ENCODE results near the gene STK26.
A peak's percentile ranks its signal among the peaks of the same experiment; 100 is the strongest.
"Not testable (repeated sequence)": the region's sequence is repeated elsewhere in the genome, so short reads cannot be mapped to it uniquely, and the experiment has no call there.

STK26 gene

DNA sequence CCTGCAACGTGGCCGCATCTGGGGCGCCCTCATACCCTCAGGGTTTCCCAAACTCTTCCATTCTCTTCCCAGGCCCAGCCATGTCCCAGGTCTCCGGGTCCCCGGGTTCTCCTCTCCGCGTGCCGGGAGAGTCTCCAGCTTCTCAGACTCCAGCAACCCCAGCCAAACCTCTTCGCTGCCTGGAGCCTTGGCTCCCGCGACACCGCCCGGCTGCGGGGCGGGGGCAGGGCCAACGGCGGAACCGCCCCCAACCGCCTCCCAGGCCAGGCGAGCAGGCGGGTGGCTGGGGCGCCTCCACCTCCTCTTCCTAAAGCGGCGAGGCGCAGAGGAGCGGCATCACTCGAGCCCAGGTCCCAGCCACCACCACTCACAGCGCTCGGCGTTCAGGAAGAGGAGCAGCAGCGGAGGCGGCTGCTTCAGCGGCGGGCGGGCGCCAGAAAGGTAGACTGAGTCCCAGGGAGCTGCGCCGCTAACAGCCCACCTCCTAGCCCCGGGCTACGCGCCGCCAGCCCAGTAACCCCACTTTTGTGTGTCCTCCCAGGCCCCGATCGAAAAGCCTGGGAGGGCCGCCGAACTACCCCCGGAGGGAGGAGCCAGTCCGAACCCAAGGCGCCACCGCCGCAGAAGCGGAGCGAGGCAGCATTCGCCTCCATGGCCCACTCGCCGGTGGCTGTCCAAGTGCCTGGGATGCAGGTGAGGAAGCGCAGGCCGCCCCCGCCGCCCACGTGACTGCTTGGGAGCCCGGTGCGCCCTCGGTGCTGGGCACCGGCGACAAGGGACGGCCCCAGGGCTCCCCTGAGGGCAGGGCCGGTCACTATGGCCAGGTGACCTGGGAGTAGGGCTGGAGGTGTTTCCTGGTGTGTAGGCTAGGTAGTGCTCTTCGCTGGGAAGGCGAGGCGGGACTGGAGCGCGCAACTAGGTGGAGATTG, at the start of gene STK26:
Gene STK26, plus strand, starts transcription at position 336 of the 929 bp plus-strand sequence. Its CDS starts 316 bp downstream, at position 652.
- DNase-seq = peak; percentile 75

DNA sequence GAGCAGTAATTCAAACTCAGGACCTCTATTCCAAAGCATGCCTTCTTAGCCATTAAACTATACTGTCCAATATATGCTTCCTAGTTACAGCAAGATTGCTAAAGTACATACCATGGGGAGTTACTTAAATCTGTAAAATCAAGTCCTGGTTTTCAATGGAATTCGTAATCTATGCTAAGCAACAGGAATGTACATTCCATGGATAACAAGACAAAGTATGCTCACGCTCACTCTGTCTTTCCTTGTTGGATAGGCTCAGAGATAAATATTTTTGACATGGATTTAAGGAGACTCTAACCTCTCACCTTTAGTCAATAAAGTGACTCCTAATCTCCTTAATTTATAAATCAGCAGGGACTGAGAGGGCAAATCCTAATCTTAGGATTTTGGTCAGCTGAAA, 47.3 kb upstream of the STK26 start:
- DNase-seq = no peak

DNA sequence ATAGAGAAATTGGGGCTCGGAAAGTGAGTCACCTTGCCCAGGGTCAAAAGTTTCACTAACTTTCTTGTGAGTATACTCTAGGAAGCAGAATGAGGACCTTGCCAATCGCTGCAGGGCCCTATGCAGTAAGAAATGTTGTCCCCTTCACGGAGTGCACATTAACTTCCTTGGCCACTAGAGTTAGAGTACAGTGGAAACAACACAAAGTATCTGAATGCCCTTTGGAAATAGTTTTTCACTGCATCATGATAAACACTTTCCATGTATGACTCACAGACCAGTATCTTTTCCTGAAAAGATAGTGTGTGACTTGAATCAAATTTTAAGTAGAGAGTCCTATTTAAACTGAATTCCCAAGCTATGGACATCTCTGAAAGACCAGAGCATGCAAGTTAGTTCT, 45.5 kb upstream of the STK26 start:
- DNase-seq = no peak

DNA sequence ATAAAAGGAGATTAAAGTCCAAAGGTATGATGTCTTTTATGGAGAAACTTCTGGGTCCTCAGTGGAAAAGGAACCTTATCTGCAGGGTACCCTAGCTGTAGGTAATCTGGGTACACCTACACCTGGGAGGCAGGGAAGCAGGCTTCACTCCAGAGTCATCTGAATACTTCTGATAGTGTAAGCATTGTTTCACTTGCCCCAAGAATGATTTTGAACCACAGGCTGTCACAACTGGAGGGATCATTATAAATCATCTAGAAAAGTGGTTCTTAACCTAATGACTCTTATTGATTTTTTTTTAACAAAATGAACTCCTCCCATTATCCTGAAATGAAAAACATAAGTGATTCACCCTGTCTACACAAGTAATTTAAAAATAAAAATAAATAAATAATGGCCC, 44.0 kb upstream of the STK26 start:
- DNase-seq = no peak

DNA sequence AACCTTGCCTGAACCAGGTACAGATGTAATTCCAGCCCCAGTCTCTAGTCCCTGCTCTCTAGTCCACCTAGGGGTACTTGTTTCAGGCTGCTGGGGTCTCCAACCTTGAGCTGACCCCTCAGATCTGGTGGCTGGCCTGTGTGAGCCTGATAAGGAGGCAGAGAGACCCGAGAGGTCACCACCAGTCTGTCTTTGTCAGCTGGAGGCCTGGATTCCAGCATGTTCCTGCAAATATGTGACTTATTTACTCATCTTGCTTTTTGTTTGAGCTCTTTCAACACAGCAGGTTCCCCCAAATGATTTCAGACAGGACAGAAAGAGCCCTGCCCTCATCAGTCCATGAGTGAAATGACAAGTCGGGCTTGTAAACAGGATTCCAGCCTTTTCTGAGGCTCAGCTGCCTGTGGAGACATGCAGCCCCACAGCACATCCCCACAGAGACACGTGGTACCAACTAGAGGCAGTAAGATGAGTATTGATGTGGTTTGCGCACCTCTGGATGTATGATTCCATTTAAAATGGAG, 37.5 kb upstream of the STK26 start:
- DNase-seq = peak; percentile 1

DNA sequence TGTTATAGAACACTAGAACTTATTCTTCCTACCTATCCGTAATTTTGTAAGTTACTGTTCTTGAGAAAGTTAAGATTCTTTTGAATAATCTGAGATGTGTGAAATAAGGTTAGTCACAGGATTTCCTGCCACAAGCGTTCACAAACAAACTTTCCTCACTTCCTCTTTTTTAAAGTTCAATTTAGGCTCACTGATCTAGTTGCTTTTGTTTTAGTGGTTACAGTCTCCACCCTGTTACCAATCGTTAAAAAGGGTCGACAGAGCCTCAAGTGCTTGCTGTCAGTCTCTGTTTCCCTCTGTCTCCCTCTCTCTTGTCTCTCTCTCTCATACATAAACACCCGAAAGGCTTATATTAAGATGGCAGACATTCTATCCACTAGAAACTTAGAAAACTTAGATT, 35.9 kb upstream of the STK26 start:
- DNase-seq = no peak

DNA sequence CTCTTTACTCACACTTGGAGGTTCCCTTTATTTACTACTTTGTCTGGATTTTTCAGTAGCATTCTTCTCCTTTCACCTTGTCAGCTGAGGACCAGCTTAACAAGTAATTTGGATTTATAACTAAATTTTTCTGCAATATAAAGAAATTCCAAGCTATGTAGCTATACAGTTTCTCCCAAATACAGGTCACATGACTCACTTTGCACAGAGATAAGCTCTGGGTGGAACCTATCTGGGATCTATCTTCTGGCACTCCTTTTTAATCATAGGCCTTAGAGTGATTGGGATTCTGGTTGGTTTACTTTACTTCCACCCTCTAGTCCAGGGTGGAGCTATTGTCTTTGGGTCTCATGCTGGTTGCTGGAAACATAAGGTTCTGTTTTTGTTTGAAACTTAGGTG, 34.9 kb upstream of the STK26 start:
- no peak for DNase-seq

DNA sequence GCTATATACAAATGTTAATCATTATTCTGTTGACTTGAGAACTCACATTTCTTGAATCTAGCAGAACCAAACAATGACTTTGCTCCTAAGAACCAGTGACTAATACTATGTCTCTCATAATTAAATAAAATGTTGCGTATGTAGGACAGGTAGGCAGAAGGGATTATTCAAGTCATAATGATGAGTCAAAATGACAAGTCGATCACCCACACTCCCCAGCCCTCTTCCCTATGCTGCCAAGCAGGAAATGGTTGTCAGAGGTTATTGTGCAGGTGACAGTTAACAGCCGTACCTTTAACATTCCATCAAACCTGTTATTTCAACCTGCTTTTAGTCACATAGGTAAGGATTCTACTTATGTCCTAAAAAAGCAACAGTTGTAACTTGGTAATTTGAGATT, 22.0 kb upstream of the STK26 start:
- no peak for DNase-seq

DNA sequence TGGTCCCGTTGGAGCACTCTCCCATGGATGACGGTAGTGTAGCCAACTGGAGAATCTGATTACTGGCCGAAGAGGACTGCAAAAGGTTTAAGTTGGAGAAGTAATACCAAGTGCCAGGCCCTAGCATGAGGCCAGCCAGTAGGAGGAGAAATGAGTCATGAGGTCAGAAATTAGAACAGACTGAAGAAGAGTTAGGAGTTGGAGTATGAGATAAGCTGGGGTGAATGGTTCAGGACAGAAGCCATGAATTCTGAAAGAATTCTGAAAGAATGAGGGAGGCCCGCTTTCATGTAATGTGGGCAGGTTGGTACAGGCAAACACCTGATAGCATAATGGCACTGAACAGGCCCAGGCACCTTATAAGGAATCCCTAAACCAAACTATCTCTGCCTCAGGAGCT, 18.4 kb upstream of the STK26 start:
- no peak for DNase-seq

DNA sequence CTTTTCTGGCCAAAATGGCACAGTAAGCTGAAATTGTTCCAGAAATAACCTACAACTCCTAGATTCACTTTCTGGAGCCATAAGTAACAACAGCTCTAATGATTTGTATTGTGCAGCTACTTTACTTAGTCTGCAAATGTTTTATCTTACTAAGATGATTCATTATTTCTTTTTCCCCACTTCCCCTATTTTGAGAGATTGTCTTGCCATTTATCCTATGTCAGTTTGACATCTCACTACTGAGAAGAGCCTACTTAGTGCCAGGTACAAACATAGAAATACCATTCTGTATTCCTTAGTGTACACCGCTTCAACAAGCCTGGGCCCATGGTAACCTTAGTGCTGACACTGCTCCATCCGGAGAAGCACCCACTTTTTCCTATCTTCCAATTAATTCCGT, 13.8 kb upstream of the STK26 start:
- DNase-seq = no peak

DNA sequence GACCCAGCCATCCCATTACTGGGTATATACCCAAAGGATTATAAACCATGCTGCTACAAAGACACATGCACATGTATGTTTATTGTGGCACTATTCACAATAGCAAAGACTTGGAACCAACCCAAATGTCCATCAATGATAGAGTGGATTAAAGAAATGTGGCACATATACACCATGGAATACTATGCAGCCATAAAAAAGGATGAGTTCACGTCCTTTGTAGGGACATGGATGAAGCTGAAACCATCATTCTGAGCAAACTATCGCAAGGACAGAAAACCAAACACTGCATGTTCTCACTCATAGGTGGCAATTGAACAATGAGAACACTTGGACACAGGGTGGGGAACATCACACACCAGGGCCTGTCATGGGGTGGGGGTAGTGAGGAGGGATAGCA, 12.9 kb upstream of the STK26 start:
- not testable (repeated sequence) for DNase-seq

DNA sequence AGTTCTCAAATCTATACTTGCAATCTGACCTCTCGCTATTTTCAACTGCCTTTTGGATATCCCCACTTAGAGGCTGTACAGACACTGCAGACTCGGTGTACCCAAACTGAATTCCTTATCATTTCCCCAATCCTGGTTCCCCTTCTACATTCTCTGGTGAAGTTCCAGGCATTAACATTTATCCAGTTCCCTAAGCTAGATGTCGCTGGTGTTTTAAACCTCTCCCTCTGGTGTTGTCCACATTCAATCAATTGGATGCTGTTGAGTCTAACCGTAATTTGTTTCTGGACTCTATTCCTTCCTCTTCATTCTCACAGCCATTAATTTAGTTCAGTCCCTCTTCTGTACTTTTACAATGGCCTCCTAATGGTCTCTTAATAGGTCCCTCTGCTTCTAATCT, 7.2 kb upstream of the STK26 start:
- no peak for DNase-seq

DNA sequence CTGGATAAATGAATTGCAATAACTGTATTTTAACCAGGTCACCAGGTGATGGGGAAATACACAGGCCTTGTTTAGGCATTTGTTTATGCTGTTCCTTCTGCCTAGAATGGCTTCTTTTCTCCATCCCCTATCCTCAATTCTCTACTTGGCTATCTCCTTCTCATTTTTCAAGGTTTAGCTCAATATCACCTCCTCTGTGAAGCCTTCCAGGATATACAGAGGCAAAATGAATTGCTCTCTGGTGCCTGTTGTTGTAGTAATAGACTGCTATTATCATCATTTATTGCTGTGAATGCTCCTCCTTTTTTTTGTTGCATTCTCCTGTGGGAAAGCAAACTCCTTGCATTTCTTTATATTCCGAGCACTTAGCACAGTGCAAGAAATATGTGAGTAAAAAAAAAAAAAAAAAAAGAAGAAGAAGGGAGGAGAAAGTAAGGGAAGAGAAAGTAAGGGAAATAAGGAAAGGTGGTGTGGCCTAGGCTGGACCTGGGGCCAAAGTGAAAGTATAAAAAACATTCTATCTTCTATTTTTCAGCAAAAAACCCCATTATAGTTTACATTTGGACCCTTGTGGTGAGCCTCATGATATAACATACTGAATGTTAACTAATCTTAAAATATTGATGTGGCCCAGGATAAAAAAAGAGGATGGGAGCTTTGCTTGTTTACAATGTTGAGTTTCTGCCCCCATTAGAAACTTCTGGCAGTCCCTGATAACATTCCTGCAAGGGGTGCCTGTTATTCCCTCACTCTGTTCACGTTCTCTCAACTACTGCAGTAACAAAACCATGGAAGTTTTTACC, 6.3 kb upstream of the STK26 start:
- no peak for DNase-seq

DNA sequence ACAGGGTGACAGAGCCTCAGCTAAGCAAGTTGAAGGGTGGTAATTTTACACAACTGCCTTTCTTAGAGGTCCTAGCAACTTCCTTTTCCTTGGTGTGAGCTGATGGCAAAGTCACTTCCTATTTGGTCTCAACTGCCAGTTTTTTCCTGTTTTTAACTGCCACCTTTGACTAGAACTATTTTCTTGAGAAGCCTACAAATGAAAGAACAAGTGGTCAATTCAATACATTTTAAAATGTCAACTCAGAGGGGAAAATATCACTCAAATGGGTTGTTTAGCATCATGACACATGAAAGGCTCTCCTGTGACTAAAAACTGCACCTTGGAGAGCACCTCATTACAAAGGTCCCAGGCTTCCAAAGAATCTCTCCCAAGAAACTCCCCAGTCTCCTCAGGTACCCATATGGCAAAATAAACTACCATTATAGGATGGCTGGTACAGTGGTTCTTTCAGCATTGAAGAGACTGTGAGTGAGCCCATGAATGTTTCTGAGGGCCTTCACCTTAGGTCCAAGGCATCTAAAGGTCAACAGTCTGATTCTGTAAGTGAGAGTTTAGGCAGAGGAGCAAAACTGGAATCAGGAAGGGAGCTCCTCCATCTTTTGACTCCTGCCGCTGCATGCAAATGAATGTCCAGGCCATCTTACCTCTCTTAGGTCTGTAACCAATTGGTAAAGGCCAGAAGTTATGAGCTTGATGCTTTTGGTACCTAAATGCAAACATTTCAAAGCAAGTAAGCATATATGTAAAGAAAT, 5.5 kb upstream of the STK26 start:
- no peak for DNase-seq

DNA sequence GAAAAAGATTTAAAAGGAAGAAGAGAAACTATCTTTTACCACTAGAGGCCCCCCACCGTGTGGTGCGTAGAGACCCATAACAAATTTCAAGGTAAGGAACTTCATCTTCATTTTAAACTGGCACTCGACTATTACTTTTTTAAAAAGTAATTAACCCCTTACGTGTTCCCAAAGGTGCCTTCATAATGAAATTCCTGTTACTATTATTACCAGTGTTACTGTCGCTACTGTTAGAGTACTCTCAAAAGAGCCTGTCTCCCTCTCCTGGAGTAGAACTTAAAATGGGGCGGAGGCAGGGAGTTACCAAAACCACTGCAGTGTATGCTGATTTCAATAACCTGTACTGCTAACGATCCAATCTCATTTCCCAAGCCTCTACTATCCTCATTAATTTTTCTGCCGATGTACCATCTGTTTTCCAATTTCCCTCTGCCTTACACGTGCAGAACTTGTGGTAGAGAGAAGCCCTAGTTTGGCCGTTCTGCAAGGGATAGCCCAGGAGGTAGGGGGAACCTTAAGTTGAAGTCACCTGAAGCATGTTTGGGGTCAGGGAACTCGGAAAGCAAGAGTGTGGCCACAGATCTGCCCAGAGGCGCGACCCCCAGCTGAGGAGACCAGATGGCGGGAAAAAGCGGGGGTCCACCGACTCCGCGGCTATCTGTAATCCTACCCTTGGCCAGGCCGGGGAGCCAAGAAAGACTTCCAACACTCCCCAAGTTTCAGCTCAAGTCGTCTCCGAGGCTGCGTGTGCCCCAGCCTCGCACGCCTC, 720 bp upstream of the STK26 start:
- no peak for DNase-seq

DNA sequence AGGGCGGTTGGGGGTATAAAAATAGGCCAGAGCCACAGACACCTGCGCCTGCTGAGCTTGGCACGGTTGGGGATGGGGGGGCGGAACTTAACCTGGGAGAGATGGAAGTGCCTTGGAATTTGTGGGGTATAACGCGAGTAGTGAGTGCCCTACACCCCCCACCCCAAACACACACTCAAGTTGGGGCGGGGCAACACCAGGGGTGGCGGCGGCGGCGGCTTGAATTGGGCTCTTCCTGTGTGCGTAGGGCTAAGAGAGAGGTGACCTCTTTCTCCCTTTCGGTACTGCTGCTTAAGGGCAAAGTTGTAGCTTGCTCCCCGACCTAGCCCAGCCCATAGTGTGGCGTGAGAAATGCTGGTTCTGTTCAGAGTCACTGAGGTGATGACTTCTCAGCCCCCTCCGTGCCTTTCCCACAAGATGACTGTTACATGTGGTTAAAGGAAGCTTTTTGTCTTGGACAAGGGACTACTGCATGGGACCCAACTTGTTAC, 839 bp downstream of the STK26 start:
- no peak for DNase-seq

DNA sequence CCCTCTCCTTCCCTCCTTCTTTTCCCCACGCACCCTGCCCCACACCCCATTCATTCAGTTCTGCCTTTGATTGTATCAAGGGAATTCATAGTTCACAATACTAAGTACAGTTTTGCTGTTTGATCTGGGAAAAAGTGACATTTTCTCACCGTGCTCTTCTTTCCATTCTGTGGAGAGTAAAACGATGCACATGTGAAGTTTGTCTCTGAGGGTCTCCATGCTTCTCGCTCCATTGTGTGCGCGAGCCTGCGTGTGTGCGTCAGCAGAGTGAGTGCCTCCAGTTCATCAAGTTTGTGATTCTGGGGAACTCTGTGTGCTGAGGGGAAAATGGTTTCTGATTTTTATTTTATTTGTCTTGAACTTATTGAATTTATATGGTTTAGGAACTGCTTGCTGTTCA, 1.9 kb downstream of the STK26 start:
- no peak for DNase-seq

DNA sequence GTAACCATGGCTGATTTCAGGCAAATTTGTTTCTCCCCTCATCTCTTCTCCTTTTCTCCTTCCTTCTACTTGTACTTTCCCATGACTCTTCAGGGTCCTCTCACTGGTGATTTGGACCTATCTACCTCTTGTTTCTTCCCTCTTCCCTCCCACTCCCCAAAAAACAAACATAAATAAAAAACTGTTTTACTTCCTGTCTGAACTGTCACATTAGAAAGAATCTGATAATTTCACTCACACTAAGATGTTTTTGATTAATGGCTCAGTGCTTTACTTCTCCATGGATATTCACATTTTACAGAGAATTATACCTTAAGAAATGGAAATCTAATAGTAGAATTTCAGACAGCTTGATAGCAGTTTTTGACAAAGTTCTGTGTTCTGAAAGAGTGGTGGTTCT, 7.2 kb downstream of the STK26 start:
- no peak for DNase-seq

DNA sequence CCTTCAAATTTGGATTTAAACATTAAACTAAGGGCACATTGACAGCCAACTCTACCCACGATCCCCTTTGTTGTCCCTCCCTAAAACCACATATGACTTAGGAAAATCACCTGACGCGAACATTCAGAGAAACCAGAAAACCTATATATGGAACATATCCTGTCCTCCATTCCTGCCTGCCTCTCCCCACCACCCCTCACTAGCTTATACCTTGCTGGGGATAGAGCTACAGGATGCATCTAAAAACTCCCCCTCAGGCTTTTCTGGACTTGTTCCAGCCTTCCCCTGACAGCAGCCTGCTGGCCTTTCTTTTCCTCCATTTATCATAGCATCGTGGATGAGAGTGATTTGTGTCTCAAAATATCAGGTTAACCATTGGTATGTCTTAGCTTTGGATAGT, 8.8 kb downstream of the STK26 start:
- no peak for DNase-seq

DNA sequence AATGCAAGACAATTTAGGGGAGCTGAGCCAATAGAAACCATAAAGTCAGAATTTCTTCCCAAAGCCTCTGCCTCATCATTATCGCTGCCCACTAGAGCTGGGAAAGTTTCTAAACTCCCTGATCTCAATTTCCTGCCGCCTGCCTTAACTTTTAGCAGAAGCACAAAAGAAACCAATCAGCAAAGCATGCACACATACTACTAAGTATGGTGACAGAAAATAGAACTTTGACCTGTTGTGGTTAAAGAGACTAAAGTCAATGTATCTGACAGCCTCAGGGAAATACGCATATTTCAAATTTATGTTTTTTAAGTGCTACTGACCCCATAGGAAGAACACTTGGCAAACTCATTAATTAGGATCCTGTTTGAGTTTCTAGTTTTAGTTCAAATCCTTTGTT, 10.1 kb downstream of the STK26 start:
- no peak for DNase-seq

DNA sequence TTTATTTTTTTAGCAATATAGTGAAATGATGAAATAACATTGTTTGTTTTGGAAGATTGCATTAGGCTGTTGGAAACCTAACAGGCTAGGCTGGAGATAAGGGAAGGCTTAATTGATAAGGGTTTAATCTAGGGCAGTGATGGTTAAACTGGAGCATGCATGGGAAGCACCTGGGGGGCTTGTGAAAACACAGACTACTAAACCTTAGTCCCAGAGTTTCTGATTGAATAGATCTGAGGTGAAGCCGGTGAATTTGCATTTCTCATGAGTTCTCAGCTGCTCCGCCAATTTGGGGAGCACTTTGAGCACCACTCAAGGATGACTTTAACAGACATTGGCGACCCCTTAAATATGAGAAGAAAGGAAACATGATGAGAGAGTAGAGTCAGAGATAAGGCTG, 11.5 kb downstream of the STK26 start:
- no peak for DNase-seq

DNA sequence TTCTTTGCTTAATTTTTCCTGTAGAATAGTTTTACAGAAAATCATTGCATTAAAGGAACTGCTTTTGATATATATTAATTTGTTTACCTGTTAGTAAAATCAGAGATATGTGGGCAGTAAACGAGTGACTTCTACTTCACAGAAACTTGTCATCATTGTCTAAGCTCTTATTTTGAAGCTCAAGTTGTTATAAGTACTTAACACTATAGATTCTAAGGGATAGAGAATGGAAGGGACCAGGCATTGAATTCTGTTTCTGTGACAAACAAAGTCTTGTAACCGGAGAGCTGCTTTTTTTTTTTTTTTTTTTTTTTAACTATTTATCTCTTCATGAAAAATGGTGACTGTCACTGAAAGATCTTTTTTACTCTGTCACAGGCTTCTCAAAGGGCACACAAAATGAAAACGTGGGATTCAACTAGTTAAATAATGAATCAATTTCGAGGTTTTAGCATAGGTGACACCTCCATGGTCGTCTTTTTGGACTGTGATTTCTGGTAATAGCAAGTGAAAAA, 14.4 kb downstream of the STK26 start:
- no peak for DNase-seq
